Measurements from ENCODE around the gene IFNA8. TPM values are rescaled to one million over a fixed set of nuclear protein-coding genes. Genes with fewer than 3 reads are reported as not detected.

The IFNA8 gene
- total and polyA plus RNA-seq, 2 of the 8 experiments (the other 6 are each of a cell fraction or from before 2014, with no cell fraction given) = not detected

DNA sequence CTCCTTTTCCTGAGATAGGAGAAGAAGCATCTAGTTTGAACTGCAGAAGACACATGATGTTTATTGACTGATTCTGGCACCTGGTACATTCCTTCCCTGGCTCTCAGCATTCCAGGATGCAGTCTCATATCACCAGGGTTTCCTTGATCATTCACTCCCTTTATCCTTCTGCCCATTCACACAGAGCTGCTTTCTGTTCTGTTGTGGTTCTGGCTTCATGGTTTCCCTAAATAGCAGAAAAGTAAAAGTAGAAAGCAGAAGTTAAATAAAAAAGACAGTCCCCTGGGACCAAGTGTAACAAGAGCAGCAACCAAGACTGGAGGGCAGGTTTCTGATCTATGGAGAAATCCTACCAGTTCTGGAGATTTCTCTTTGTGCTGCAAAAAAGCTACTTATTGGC is 3.2 kb downstream of the IFNA8 start:
- H3K36me3 ChIP-seq (ENCODE audit: control insufficient read depth in 2 of 4, insufficient read depth in 4 of 4, low read length in 3 of 4) = no peaks in the 10 kb centered on the region
- no peak overlapping the region for H4K8ac ChIP-seq (ENCODE audit: extremely low read depth, insufficient read depth, low read length)
- no peak overlapping the region for H3K14ac ChIP-seq (ENCODE audit: insufficient read length)
- CTCF ChIA-PET (ENCODE audit: partially characterized antibody) = interaction anchor here (0.8 to 2.0 kb wide), 3 partner anchors 14 to 87 kb away, joined by 3 to 7 read pairs (median 3); no protein-coding TSS in a partner anchor
- H3K56ac ChIP-seq (replicated peaks; ENCODE audit: insufficient read length, low read depth, low read length) = no peak overlapping the region
- H3K23me2 ChIP-seq (ENCODE audit: low read depth, low read length) = no peaks in the 10 kb centered on the region
- no peak overlapping the region for H2BK120ac ChIP-seq (replicated peaks; ENCODE audit: low read depth, low read length)
- H3K27me3 ChIP-seq (replicated peaks in 1 of 4; ENCODE audit: control insufficient read depth in 3 of 4, extremely low read depth in 1 of 4, insufficient read depth in 3 of 4, low read length in 3 of 4) = no peaks in the 10 kb centered on the region
- no peak overlapping the region for H2BK15ac ChIP-seq (ENCODE audit: low read length)
- H3K4me3 ChIP-seq (ENCODE audit: extremely low read depth in 1 of 4, insufficient read depth in 2 of 4, low read depth in 3 of 4, low read length in 4 of 4) = no peak overlapping the region
- H2BK12ac ChIP-seq (ENCODE audit: low read depth, low read length) = no peak overlapping the region
- H3K27ac ChIP-seq (ENCODE audit: low read depth, low read length) = no peak overlapping the region
- FAIRE-seq (no peak), DNase-seq (ENCODE audit: low read depth in 1 of 2, low spot score in 2 of 2) (no peak)
- POLR2A ChIA-PET (ENCODE audit: partially characterized antibody) = interaction anchor here (0.6 kb wide), 1 partner anchor 15 kb away, joined by 3 read pairs; no protein-coding TSS in a partner anchor
- H3K9me3 ChIP-seq (ENCODE audit: insufficient read depth in 2 of 2, low read depth in 1 of 2, low read length in 1 of 2) = no peaks in the 10 kb centered on the region
- H2BK5ac ChIP-seq (ENCODE audit: low read depth, low read length) = no peak overlapping the region
- H3K79me2 ChIP-seq (ENCODE audit: control insufficient read depth in 1 of 2, insufficient read depth in 2 of 2, low read length in 2 of 2) = no peaks in the 10 kb centered on the region
- 0 out of 2 replicates have a peak overlapping the region, but pooled peaks have one; percentile 45 for H2AFZ ChIP-seq (ENCODE audit: low read length)
- H3K4ac ChIP-seq (replicated peaks; ENCODE audit: insufficient read length, low read depth, low read length) = no peak overlapping the region
- H3K9ac ChIP-seq (replicated peaks in 1 of 4; ENCODE audit: extremely low read depth in 1 of 4, low read depth in 3 of 4, low read length in 3 of 4) = no peak overlapping the region
- H4K5ac ChIP-seq (ENCODE audit: insufficient read length, low read depth, low read length) = no peak overlapping the region
- no peak overlapping the region for H2AK5ac ChIP-seq (ENCODE audit: low read depth, low read length)
- H3K4me2 ChIP-seq (ENCODE audit: insufficient read depth in 1 of 2, low read depth in 2 of 2, low read length in 2 of 2) = no peak overlapping the region
- no peaks in the 10 kb centered on the region for H3K4me1 ChIP-seq (replicated peaks in 1 of 4; ENCODE audit: control insufficient read depth in 3 of 4, insufficient read depth in 4 of 4, low read length in 3 of 4)
- H2BK20ac ChIP-seq (ENCODE audit: low read length) = no peak overlapping the region
- no peaks in the 10 kb centered on the region for H4K20me1 ChIP-seq (replicated peaks in 1 of 2; ENCODE audit: control insufficient read depth in 1 of 2, insufficient read depth in 2 of 2, low read length in 2 of 2)
- no peaks in the 10 kb centered on the region for H3K79me1 ChIP-seq (ENCODE audit: low read depth, low read length)
- no peak for TF ChIP-seq POLR2A (IDR thresholded peaks at IDR 0.05; ENCODE audit: control extremely low read depth in 1 of 2, low read depth in 2 of 2, low read length in 2 of 2)
- no peak for TF ChIP-seq SIN3A (conservative IDR thresholded peaks at IDR 0.05 in 1 of 2, IDR thresholded peaks at IDR 0.05 in 1 of 2; ENCODE audit: low read depth in 1 of 2, low read length in 2 of 2)
- TF ChIP-seq CREB1 (IDR thresholded peaks at IDR 0.05) = no peak
- no peak for TF ChIP-seq EP300 (IDR thresholded peaks at IDR 0.05; ENCODE audit: borderline replicate concordance in 1 of 2, low read depth in 2 of 2, low read length in 2 of 2)
- TF ChIP-seq TEAD4 (IDR thresholded peaks at IDR 0.05; ENCODE audit: low read depth, low read length) = no peak
- no peak for TF ChIP-seq SAP30 (IDR thresholded peaks at IDR 0.05; ENCODE audit: insufficient read depth, insufficient replicate concordance, low read length)
- no peak overlapping the region for H3K23ac ChIP-seq (ENCODE audit: insufficient read length)
- no peak overlapping the region for H4K91ac ChIP-seq (replicated peaks; ENCODE audit: insufficient read length, low read length)
- H3K18ac ChIP-seq (ENCODE audit: extremely low read depth, low read length) = no peak overlapping the region

Data from H1 (cell line).